Progenitor cell of endocrine pancreas (in vitro differentiated cells): Measurements from ENCODE around the gene F8A1. TPM values are rescaled to one million over a fixed set of nuclear protein-coding genes. Genes with fewer than 3 reads are reported as not detected.
"Not testable (repeated sequence)": the region's sequence is repeated elsewhere in the genome, so short reads cannot be mapped to it uniquely, and the experiment has no call there.

Experiments used
- DNase-seq: peaks from one replicate; pipeline ENCODE4 v3.0.0; 2021; ENCODE audit warnings: low spot score; ENCODE audit not compliant: unreplicated experiment
- H3K27ac Mint-ChIP-seq: 2 replicates; pipeline ENCODE4 v1.8.0; 2021; ENCODE audit warnings: mild to moderate bottlenecking, moderate library complexity, mixed read lengths
- H3K27me3 Mint-ChIP-seq: 2 replicates; pipeline ENCODE4 v1.8.0; 2021; ENCODE audit warnings: mixed read lengths
- H3K36me3 Mint-ChIP-seq: 2 replicates; pipeline ENCODE4 v1.8.0; 2022; ENCODE audit warnings: mixed read lengths; ENCODE audit not compliant: insufficient read depth
- H3K4me1 Mint-ChIP-seq: 2 replicates; pipeline ENCODE4 v1.8.0; 2021; ENCODE audit warnings: low read depth, mixed read lengths
- H3K4me3 Mint-ChIP-seq: 2 replicates; pipeline ENCODE4 v1.8.0; 2021; ENCODE audit warnings: low read depth, mild to moderate bottlenecking, moderate library complexity, mixed read lengths
- H3K9me3 Mint-ChIP-seq: 2 replicates; pipeline ENCODE4 v1.8.0; 2021; ENCODE audit warnings: low read depth, mixed read lengths
- microRNA-seq: library from miRNA; unstranded; fragments of <30 nt; microRNA quantifications from one replicate; pipeline ENCODE4 v1.1.0, GENCODE V29; 2020; ENCODE audit warnings: borderline number of aligned reads; ENCODE audit not compliant: unreplicated experiment
- total RNA-seq: library from RNA; stranded (reverse); gene quantifications from 2 replicates; pipeline ENCODE4 v1.2.1, GENCODE V29; 2021
- TF ChIP-seq, protein P1 (sequence below): fragments of 200-600 bp; sonication (generic); IDR thresholded peaks from one replicate; pipeline ENCODE4 v1.5.0; 2021; ENCODE audit warnings: antibody characterized with exemption, mild to moderate bottlenecking; ENCODE audit not compliant: unreplicated experiment

Gene F8A1
- total RNA-seq, 1 donor from 2014 or later, result 18.6 TPM

DNA sequence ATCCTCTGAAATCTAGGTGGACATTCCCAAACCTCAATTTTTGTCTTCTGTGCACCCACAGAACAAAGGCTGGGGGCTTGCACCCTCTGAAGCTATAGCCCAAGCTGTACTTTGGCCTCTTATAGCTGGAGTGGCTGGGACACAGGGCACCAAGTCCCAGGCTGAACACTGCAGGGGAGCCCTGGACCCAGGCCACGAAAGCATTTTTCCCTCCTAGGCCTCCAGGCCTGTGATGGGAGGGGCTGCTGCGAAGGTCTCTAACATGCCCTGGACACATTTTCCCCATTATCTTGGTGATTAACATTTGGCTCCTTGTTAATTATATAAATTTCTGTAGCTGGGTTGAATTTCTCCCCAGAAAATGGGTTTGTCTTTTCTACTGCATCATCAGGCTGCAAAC lies 27.9 kb downstream of the F8A1 start:
- Mint-ChIP-seq H3K9me3 (peaks cover 39% of the 10 kb centered on the region), H3K27ac (no peak overlapping the region), H3K4me3 (no peak overlapping the region), H3K36me3 (no peaks in the 10 kb centered on the region), H3K4me1 (no peaks in the 10 kb centered on the region), H3K27me3 (no peaks in the 10 kb centered on the region)
- TF ChIP-seq, protein P1, sequence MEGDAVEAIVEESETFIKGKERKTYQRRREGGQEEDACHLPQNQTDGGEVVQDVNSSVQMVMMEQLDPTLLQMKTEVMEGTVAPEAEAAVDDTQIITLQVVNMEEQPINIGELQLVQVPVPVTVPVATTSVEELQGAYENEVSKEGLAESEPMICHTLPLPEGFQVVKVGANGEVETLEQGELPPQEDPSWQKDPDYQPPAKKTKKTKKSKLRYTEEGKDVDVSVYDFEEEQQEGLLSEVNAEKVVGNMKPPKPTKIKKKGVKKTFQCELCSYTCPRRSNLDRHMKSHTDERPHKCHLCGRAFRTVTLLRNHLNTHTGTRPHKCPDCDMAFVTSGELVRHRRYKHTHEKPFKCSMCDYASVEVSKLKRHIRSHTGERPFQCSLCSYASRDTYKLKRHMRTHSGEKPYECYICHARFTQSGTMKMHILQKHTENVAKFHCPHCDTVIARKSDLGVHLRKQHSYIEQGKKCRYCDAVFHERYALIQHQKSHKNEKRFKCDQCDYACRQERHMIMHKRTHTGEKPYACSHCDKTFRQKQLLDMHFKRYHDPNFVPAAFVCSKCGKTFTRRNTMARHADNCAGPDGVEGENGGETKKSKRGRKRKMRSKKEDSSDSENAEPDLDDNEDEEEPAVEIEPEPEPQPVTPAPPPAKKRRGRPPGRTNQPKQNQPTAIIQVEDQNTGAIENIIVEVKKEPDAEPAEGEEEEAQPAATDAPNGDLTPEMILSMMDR, result no peak
- no peak for DNase-seq

DNA sequence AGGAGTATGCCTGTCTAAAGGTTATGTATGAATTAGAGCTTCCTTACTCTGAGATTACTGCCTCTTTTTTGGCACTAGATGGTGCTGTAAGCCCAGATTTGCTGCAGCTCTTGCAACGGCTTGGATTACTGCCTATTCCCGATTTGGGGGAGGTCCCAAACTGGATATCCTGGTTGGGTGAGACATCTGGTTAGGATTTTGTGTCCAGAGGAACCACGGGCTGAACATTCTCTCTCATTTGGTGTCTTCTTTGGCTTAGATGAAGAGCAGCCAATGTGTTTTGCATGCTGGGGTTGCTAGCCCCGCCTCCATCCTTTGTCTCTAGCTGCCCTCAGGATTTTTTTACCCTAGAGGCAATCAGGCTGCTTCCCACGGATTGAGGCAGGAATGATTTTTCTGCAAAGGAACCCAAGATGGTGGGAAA lies 31.9 kb downstream of the F8A1 start:
- H3K4me1 Mint-ChIP-seq, result no peaks in the 10 kb centered on the region
- H3K27me3 Mint-ChIP-seq, result no peaks in the 10 kb centered on the region
- no peaks in the 10 kb centered on the region for H3K36me3 Mint-ChIP-seq
- no peak overlapping the region for H3K27ac Mint-ChIP-seq
- TF ChIP-seq, protein P1, result peak; percentile 70
- peak overlapping the region; percentile 65 for H3K4me3 Mint-ChIP-seq
- peaks cover 27% of the 10 kb centered on the region for H3K9me3 Mint-ChIP-seq
- DNase-seq, result peak; percentile 14

DNA sequence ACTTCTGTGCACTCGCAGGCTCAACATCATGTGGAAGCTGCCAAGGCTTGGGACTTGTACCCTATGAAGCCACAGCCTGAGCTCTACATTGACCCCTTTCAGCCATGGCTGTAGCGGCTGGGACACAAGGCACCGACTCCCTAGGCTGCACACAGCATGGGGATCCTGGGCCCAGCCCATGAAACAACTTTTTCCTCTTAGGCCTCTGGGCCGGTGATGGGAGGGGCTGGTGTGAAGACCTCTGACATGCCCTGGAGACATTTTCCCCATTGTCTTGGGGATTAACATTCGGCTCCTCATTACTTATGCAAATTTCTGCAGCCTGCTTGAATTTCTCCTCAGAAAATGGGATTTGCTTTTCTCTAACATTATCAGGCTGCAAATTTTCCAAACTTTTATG lies 38.6 kb downstream of the F8A1 start:
- DNase-seq, H3K4me1 Mint-ChIP-seq, H3K4me3 Mint-ChIP-seq, H3K27ac Mint-ChIP-seq, H3K36me3 Mint-ChIP-seq, H3K27me3 Mint-ChIP-seq: not testable (repeated sequence)
- peaks cover 30% of the 10 kb centered on the region for H3K9me3 Mint-ChIP-seq

Small RNA genes within 50 kb of the gene (microRNA-seq; reads per million reads assigned to microRNA genes)
- not detected for gene MIR1184-1

Other genes starting within 250 kb of the F8A1 start
- not detected in 2 replicates for gene CTAG2, start 232.8 kb upstream of the F8A1 start, total RNA-seq
- gene GAB3, start 135.3 kb upstream of the F8A1 start, total RNA-seq, result 0.13 and 0.14 TPM in 2 replicates
- 58.5 and 61.0 TPM in 2 replicates for gene DKC1, start 123.5 kb upstream of the F8A1 start, total RNA-seq
- 4.9 and 6.3 TPM in 2 replicates for gene MPP1, start 80.9 kb upstream of the F8A1 start, total RNA-seq
- not detected in 2 replicates for gene SMIM9, start 51.7 kb upstream of the F8A1 start, total RNA-seq
- gene F8, start 136.4 kb downstream of the F8A1 start, total RNA-seq, result 2.7 and 3.4 TPM in 2 replicates
- 87.8 and 92.8 TPM in 2 replicates for gene FUNDC2, start 140.5 kb downstream of the F8A1 start, total RNA-seq
- gene CMC4, start 184.8 kb downstream of the F8A1 start, total RNA-seq, result 3.4 and 4.3 TPM in 2 replicates
- gene MTCP1, start 184.8 kb downstream of the F8A1 start, total RNA-seq, result 13.0 and 15.4 TPM in 2 replicates
- 31.4 and 35.6 TPM in 2 replicates for gene BRCC3, start 185.2 kb downstream of the F8A1 start, total RNA-seq